Frontal cortex (tissue), 4 donors: ENCODE measurements around the gene RTN4RL1. TPM values are rescaled to one million over a fixed set of nuclear protein-coding genes. Genes with fewer than 3 reads are reported as not detected.

Experiments
- DNase-seq, 2 donors: peaks; one replicate each; pipeline ENCODE4 v3.0.0; 2012; ENCODE audit warnings: low spot score in 2 of 2
- FAIRE-seq: peaks from 2 replicates; lab custom pipeline; 2012; peaks lifted over from hg19 to GRCh38; lab: Jason Lieb, UNC
- total RNA-seq: library from RNA; depleted of rRNA; stranded (reverse); fragments of >200 nt; gene quantifications from one replicate; pipeline ENCODE4 v1.2.3, GENCODE V29; 2014
- donor health status: control.
- donor health status: control.
- donor health status: control.

Gene RTN4RL1
- total RNA-seq, 1 donor from 2014 or later: 20.4 TPM

DNA sequence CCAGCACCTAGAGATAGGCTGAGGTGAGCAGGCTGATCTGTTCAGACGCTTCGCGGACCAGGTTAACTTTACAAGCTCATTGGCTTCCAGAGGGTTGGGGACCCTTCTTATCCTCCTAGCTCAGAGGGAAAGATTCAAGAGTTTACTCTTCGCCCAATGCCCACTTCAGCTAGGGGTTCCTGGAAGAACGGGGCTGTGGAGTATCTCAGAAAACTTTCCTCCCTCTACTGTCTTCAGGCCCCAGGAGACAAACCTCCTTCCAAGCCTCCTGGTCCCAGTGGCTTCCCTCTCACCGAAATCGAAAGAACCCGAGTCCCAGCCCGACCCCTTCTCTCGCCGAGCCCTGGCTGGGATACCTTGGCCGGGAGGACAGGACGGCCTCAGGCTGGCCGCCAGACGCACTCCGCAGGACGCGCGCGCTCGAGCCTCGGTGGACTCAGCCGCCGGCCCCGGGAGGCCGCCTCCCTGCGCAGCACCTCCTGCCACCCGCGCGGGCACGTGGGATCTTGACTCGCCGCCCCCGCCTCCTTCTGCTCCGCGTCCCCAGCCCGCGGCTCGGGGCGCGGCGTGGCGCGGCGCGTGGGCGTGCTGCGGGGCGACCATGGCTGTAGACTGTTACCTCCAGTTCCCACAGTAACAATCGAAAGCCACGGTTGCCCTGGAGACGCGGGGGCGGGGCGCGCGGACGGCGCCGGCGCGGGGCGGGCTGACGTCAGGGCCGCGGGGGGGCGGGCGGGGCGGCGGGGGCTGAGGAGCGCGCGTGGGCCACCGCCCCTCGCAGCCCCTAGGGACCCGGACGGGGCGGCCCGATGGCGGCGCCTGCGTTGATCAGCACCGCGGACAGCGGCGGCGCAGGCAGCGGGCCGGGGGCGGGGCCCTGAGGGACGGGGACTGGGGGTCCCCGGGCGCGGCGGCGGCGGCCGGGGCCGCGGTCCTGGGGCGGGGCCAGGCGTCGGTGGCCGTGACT, 24.5 kb upstream of the RTN4RL1 start:
- DNase-seq (peak; percentile 92 to 94), FAIRE-seq (no peak)

DNA sequence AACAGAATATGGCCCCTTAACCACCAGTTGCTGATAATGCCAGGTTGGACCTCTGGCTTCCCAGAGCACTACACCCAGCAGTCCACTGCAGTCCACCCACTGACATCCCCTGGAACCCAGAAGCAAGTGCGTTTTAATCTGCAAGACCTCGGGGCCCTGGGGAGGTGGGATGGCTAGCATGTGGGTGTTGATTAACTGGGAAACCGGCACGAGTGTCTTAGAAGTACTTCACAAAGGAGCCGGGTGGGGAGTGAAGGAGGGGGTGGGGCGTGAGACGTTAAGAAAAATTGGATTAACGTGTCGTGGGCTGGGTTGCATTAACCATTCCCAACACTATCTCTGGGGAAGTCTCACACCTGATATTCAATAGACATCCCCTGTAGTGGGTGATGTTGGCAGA, 23.7 kb upstream of the RTN4RL1 start:
- FAIRE-seq (no peak), DNase-seq (no peak)

DNA sequence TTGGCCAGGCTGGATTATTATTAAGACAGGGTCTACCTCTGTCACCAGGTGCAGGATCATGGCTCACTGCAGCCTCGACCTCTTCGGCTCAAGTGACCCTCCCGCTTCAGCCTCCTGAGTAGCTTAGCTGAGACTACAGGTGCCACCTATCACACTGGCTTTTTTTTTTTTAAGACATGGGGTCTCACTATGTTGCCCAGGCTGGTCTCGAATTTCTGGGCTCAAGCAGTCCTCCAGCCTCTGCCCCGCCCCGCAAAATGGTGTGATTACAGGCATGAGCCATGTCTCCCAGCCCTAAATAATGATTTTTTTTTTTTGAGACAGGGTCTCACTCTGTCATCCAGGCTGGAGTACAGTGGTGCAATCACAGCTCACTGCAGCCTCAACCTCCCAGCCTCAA, 22.5 kb upstream of the RTN4RL1 start:
- FAIRE-seq: no peak

DNA sequence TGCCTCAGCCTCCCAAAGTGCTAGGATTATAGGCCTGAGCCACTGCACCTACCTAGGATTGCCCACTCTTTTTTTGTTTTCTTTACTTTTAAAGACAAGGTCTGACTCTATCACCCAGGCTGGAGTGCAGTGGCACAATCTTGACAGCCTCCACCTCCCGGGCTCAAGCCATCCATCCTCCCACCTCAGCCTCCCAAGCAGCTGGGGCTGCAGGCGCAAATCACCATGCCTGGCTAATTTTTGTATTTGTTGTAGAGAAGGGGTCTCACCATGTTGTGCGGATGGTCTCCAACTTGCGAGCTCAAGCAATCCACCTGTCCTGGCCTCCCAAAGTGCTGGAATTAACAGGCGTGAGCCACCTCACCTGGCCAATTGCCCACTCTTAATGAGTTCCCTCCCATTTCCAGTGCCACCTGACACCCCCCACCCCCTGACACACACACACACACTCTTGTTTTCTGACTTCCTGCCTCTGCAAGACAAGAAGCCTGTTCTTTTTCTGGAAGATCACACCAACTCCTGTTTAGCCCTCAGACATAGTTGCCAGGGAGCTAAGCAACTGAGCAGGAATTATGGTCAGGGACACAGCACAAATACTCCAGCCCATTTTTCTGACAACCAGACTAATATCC, 19.2 kb upstream of the RTN4RL1 start:
- FAIRE-seq: no peak
- no peak for DNase-seq

More for the DNA sequence above, 22.5 kb upstream of the RTN4RL1 start:
- DNase-seq: no peak

DNA sequence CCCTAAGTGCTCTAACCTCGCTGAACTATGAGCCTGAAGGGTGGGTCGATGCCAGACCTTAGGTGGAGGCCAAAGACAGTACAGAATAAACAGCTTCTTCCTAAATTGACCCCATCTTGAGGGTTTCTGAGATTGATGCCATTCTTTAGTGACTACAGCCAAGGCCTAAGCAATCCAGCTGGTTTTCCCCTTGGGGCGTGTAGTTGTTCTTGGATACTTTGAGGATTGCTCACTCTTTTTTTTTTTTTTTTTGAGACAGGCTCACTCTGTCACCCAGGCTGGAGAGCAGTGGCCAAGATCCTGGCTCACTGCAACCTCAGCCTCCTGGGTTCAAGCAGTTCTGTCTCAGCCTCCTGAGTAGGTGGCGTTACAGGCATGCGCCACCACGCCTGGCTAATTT, 18.7 kb upstream of the RTN4RL1 start:
- FAIRE-seq (no peak), DNase-seq (no peak)

DNA sequence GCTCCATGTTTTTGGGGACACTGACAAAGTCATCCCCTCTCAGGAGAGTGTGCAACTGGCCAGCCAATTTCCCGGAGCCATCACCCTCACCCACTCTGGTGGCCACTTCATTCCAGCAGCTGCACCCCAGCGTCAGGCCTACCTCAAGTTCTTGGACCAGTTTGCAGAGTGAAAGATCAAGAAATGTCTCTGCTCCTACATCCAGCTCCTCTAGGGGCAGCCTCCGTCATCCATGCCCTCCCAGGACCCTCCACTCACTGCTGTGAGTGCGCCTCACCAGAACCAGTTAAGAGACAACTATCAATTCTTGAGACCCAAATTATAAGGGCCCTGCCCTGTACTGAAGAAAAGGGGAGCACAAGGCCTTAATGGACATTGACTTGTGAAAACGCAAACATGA, 17.8 kb upstream of the RTN4RL1 start:
- no peak for DNase-seq

DNA sequence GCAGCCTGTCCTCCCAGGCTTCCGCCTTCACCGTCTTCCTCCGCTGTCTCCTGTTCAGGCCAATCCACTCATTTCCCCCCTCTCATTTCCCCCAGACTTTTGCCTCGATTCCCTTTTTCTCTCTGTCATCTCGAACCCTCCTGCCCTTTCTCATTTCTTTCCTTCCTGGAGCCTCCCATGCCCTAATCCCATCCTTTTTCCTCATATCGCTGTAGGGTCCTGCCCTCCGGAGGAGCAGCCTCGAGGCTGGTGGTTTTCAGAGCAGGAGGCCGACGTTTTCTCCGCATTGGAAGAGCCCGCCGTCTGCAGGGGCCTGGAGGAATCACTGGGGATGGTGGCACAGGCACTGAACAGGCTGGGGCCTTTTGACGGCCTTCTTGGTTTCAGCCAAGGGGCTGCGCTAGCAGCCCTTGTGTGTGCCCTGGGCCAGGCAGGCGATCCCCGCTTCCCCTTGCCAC, 17.3 kb upstream of the RTN4RL1 start:
- DNase-seq (no peak), FAIRE-seq (no peak)

More for the DNA sequence above, 17.8 kb upstream of the RTN4RL1 start:
- no peak for FAIRE-seq

DNA sequence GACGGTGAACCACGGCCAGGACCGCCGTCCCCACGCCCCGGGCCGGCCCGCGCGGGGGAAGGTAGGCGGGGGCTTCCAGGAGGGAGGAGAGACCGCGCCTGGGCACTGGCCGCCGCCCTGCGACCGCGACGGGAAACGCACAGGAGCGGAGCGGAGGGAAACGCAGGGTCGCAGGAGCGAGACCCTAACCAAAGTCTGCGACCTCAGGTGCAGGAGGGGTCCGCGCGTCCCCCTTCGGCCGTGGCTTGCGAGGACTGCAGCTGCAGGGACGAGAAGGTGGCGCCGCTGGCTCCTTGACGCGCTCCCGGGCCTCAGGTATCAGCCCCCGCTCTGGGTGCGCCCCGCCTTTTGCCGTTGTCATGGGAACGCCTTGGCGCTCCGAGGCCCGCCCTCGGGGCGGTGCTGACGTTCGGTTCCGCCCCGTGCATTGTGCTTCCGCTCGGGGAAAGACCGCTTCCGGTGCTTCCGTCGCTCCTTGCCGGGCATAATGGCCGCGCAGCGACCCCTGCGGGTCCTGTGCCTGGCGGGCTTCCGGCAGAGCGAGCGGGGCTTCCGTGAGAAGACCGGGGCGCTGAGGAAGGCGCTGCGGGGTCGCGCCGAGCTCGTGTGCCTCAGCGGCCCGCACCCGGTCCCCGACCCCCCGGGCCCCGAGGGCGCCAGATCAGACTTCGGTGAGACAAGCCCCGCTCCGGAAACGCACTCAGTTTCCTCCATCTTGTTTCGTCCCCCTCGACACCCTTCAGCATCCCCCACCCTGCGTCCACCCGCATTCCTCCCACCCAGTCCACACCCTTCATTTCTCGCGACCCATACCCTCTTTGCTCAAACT, 16.6 kb upstream of the RTN4RL1 start, which contains the start of gene OVCA2:
OVCA2 (plus strand) TSS at position 462 of the 829 bp plus-strand sequence; CDS start at position 488, 26 bp downstream.
- DNase-seq (peak; percentile 98 to 99), FAIRE-seq (no peak)

DNA sequence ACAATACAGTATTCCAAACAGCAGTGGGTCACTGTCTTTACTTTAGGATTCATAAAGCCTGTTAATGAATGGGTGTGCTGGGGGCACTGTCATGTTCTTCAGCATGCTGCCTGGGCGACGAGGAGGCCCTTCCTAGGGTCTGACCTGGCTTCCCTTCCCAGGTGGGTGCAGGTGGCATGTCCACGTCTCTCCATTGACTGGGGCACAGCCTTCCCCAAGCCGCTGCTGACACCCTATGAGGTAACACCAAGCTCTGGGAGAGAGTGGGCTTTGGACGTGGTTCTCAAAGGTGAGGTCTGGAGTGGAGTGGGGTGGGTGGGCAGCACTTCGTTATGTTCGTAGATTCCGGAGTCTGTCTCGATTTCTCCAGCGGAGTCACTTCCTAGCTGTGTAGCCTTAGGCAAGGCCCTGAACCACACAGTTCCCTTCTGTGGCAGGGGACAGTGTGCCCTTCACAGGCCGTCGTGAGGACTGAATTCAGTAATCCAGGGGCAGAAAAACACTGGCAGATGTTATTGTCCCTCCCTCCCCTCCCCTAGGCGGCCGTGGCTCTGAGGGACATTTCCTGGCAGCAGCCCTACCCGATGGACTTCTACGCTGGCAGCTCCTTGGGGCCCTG, 15.9 kb upstream of the RTN4RL1 start:
- DNase-seq: no peak
- FAIRE-seq: no peak

DNA sequence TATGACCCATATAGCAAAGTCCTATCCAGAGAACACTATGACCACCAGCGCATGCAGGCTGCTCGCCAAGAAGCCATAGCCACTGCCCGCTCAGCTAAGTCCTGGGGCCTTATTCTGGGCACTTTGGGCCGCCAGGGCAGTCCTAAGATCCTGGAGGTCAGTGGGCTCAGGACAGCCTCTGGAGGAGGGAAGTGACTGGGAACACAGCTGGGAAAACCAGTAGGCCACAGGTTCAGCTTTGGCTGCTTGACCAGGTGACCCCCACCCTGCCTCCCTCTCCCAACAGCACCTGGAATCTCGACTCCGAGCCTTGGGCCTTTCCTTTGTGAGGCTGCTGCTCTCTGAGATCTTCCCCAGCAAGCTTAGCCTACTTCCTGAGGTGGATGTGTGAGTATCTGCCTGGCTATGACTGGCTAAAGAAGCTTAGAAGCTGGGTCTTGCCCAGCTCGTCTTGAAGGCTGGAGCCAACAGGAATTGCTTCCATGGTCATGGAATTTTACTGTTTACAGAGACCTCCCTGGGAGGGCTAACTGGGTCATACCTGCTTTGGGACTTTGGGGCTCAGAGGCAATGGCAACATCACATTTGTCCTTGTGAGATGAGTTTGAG, 15.2 kb upstream of the RTN4RL1 start:
- FAIRE-seq (no peak), DNase-seq (no peak)

DNA sequence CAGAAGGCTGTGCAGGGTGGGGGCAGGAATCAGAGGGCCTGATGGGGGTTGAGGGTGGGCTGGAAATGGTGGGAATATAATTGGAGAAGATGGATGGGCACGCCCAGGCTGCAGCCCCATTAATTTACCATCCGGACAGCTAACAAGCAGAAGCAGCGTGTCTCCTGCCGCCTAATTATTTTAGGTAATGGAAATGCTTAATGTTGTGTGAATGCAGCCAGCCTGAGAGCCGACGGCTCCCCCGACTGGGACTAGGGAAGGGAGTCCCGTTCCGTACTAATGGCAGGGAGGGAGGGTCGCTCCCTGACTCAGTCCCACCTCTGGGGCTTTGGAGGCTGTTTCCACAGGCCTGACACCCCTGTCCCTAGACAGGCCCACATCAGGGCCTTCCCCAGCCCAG, 12.0 kb upstream of the RTN4RL1 start:
- DNase-seq: no peak
- FAIRE-seq: no peak

DNA sequence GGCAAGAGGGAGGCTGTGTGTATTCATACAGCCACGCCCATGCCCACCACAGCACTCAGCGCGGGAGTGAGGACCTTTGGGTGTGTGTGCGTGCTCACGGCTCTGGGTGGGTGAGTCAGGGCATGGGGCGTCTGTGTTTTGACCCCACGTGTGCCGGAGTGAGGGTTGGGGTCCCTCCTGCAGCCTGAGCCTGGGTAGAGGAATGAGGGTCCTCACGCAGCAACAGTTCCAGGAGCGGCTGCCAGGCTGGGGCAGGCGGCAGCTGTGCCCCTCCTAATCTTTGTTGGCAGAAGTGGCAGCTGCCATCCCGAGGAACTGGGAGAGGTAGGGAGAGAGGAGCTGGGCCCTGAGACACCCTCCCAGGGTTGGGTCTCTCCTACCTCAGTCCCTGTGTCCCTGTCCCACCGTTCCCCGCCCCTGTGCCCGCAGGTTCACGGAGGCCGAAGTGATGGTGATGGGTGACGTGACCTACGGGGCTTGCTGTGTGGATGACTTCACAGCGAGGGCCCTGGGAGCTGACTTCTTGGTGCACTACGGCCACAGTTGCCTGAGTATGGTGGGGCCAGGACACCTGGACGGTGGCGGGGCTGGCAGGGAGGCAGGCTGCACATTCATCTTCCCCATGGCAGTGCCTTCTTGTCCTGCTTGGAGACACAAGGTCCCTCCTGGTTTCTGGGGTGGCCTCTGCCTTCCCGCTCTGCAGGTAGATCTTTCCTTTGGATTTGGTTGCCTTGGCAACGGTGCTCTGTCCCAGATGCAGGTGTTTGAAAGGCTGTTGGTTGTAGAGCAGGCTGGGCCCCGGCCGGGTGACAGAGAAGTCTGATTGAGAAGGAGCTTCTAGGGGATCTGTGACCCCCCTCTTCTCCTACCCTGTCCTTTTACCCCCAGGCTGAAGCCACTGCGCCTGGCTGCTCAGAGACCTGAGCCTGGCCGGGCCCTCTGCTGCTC, 10.7 kb upstream of the RTN4RL1 start:
- DNase-seq (no peak), FAIRE-seq (no peak)

DNA sequence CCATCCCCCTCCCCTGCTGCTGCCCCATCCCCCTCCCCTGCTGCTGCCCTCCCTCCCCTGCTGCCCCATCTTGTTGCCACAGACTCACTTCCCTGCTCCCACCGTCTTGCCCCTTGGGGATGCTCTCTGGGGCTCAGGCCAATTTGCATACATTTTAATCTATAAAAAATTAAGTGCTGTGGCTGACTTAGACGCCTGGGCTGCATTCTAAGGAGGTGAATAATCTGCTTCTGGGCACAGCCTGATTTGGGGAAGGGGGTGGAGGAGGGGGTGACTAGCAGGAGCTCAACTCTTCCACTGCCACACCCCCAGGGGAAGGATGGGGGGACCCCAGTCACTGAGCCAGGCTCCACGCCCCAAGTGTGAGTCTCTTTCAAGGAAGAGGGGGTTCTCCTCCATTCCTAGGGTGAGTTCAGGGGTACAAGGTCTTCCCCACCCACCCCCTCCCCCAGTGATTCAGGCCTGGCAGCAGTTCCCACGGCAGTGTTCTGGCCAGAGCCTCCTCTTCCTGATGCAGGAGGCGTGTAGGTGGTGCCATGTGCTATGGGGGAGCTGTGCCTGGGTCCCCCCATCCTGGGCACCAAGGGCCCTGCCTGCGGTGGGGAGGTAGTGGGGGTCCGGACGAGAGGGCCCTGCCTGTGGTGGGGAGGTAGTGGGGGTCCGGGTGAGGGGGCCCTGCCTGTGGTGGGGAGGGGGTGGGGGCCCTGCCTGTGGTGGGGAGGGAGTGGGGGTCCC, 9.8 kb upstream of the RTN4RL1 start:
- FAIRE-seq (no peak), DNase-seq (no peak)

DNA sequence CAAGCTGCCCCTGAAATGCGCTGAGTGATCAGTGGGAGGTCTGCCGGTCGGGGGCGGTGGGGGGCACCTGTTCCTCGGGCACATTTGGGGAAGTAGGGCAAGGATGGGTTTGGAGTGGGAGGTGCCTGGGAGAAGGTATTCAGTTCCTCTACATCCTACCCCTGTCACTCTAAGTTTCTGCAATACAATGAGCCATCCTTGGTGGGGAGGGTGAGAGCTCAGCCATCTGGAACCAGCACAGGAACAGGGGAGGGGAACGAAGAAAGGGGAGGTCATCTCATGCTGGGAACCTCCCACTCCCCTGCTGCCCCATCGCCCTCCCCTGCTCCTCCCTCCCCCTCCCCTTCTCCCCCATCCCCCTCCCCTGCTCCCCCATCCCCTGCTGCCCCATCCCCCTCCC, 9.0 kb upstream of the RTN4RL1 start:
- DNase-seq: no peak
- no peak for FAIRE-seq

DNA sequence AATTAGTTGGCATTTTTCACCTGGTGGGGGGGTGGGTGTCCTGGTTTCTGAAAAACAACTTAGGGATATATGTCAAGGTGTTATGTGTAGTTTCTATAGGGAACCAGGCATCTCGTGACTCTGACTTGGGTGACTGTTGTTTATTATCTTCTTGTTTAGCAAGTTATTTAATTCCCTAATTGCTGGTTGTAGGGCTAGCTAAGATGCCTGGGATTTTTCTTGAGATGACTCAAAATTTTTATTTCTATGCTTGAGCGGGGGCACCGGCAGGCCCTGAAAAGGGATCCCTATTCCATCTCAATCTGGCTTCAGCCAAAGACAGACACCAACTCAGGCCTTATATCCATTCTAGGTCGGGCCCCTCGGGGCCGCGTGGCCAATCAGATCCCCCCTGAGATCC, 8.0 kb upstream of the RTN4RL1 start:
- FAIRE-seq (no peak), DNase-seq (no peak)

DNA sequence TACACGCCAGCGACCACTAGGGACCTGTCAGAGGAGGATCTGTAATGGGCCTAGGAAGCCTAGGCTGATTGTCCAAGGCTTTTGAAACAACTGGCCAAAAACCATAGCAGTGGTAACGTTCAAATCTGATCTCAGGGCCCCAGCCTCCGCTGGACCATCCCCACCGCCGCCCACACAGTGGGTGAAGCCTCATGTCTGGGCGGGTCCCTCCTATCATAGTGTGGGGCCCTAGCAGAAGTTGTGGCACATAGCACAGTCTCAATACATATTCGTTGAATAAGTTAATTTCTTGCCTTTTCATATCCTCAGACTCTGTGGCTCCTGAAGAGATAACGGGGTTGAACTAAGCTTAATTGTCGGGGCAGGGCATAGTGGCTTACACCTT, 5.6 kb upstream of the RTN4RL1 start:
- DNase-seq (no peak), FAIRE-seq (no peak)

DNA sequence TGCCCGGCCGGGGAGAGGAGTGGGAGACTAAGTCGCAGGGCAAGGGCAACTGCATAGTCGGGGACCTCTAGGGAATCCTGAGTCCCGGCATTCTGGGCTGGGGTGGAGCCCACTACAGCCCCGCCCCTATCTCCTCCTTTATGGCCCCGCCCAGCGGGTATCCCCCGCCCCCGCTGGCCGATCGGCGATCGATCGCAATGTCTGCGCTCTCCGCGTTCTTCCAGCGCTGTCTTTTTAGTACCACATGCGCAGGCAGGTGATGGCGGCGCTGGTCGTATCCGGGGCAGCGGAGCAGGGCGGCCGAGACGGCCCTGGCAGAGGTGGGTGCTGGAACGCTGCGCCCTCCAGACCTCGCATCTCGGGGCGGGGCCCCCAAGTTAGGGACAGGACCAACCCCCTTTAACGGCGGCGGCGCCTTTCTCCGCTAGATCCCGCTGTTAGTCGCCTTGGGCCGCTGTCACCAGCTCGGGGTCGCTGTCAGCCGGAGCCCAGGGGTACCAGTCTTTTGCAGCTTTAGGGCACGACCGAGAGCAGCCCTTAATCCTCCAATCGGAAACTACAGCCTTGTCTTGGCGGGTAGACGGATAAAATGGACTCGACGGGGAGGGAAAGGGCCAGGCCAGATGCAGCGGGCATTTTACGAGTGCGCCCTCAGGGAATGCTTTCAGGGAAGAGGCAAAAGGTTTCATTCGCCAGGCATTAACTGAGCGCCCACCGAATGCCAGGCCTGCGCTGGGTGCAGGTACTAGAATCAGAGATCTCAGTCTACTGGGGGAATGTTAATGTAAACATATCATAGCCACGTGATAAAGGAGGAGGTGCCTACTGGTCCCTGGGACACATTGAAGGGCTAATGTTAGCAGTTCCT, 5.0 kb upstream of the RTN4RL1 start, which contains the start of gene DPH1:
DPH1 (plus strand) TSS at position 243 of the 868 bp plus-strand sequence; CDS start at position 260, 17 bp downstream.
- DNase-seq (peak; percentile 90 to 96), FAIRE-seq (no peak)
